HTR-8/SVneo (cell line): ENCODE data around the gene TIAM2.

Source experiments
- DNase-seq: peaks from one replicate; pipeline ENCODE4 v3.0.0; 2011; ENCODE audit warnings: low spot score, mixed read lengths; ENCODE audit not compliant: insufficient read length
- FAIRE-seq: peaks from 2 replicates; lab custom pipeline; 2011; peaks lifted over from hg19 to GRCh38; lab: Jason Lieb, UNC

TIAM2 gene

DNA sequence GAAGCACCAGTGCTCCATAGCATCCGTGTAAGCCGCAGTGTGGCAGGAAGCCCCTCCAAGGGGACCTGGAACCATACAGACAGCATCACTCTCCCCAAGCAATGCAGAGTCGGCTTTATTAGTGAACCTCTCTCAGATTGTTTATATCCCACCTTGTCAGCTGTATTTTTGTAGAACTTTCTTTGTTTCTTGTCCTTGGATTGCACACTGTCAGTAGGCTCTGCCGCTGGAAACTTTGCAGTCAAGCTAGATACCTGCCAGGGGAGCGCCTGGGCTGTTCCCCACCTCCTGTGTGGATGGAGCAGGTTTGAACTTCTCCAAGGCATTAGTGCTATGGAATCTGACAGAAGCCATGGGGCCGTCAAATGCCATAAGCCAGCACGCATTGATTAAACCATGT is 250.1 kb downstream of the TIAM2 start:
- no peak for FAIRE-seq
- DNase-seq, result no peak

DNA sequence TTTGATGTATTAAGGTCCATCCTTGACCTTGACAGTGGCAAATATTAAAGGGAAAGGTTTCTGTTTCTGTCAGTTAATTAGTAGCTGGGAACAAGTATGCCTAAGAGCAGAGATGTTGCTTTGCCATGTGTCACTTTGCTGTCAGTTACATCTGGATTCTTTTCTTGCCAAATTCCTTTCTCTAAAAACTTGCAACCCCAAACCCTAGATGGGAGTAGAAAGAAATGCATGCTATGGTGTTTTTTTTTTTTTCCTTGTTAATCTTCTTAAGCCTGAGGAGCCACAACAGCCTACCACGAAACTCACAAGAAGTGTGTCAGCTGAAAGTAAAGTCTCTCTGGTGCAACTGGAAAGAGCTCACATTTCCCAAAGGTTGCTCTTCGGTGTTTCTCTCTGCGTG is 250.7 kb downstream of the TIAM2 start:
- FAIRE-seq, result no peak
- no peak for DNase-seq

DNA sequence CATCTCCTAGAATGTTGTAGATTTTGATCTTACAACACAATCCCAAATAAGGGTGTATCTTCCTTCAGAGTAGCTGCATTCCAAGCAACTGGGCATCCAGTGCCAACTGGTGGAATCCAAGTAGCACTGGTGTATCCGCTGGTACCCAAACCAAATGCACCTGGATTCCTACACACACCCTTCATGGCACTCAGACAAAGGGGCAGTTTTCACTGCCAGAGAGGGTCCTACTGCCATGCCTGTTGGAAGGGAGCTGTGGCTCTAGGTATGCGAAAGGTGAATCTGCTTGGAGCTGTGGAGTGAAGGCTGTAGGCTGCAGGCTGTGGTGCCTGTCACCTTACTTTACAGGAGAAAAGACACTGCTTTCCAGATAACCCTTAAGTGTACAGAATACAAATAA is 251.7 kb downstream of the TIAM2 start:
- no peak for DNase-seq
- FAIRE-seq, result no peak

DNA sequence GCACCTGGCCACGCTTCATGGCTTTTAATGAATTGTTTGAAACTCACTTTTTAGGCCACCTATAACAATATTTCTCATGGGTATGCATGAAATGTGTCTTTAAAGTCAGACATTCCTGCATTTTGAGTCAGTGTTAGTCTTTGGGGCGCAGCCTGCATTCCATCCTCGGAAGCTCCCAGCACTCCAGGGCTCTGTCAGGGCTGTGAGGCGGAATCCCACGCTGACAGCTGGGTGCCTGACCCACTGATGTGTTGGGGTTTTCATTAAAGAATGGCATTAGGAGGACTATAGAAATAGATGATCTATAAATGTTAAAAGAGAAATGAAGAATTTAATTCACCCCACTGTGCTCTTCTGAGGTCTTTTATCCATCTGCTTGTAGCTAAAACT is 252.5 kb downstream of the TIAM2 start:
- no peak for DNase-seq
- no peak for FAIRE-seq

DNA sequence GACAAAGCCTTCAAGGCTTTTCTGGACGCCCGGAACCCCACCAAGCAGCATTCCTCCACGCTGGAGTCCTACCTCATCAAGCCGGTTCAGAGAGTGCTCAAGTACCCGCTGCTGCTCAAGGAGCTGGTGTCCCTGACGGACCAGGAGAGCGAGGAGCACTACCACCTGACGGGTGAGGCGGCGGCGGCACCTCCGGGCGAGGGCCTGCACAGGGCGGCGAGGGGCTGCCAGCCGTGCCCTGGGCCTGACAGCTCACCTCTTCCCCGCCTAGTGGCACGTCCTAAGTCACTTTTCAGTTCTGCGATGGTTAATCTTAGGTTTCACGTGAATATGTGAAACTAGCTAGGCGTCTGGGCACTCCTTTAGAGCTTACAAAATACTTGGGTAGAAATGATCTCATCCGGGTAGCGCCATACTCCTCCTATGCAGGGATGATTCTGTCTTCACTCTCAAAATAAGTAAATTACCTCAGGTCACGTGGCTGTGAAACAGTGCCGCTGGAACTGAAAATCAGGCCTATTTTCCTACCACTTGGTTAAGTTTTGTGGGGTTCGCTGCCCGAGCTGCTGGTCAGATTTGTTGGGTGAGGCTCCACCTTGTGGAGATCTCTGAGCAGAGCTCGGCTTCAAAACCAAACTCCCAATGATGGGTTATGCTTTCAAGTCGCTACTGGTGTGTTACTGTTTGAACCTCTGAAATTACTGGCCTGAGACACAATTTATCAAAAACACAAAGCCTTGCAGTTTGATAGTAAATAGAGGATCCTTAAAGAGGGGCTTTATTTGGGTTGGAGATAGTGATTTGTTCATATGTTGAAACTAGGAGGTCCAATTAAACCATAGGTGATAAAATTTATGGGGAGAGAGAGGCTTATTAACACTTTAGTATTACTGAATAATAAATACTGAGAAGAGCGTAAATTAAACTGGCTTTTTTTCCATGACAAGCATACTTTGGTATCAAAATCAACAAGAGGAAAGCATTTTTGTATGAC is 253.2 kb downstream of the TIAM2 start:
- FAIRE-seq, result no peak
- DNase-seq, result peak; percentile 51

DNA sequence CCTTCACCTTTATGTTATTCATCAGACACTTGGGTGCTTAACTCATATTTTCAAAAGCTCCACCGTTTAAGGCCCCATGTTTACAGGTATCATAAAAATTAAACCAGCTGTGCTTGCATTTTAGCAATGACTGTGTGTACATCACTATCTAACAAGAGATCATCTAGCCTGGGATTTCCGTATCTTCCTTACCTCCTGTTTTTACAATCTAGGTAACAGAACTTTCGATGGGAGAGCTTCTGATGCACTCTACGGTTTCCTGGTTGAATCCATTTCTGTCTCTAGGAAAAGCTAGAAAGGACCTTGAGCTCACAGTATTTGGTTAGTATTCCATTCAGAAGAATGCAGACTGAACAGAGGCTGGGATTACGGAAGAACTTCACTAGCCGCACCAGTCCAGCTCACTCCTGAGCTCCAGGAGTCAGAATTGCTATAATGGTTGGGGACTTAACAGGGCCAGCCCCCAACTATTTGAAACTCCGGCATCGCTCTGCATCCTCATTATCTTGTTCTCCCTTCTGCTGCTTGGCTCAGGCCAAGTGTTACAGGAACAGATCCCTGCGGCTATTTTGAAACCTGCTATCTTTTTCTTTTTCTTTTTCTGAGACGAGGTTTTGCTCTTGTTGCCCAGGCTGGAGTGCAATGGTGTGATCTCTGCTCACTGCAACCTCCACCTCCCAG is 255.7 kb downstream of the TIAM2 start:
- DNase-seq, result no peak
- FAIRE-seq, result no peak

DNA sequence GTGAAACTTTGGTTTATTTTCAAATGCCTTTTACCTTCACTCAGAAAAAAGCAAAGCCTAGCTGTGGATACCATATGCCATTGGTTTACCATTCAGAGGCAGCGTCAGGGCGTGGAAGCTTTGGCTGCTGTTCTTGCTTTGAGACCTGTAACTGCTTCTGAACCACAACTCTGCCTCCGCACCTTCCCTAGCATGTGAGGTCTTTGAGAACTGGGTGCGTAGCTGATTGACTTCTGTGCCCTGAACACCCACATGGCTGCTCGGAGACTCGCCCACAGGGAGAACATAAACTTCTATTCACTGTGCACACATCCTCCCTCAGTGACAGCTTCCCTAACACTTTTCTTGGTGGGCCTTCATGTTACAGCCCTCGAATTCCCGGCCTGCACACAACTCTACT is 257.5 kb downstream of the TIAM2 start:
- no peak for FAIRE-seq
- no peak for DNase-seq

DNA sequence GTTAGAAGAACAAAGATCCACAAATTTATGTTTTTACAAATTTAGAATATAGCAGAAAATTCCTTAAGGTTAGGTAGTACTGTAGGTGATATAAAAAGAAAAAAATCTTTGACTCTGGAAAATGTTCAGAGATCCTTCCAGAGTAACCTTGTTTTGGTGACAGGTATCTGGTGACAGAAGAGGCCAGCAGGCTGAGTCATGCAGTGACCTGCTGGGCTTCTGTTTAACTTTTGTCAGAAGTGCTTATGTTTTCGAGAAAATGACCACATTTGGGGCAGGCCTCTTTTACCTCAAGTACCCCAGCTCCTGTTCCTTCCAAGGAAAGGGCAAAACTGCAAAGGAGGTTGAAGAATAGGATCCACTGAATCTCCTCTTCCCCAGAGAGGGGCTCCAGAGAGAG is 258.2 kb downstream of the TIAM2 start:
- no peak for DNase-seq
- FAIRE-seq, result no peak

DNA sequence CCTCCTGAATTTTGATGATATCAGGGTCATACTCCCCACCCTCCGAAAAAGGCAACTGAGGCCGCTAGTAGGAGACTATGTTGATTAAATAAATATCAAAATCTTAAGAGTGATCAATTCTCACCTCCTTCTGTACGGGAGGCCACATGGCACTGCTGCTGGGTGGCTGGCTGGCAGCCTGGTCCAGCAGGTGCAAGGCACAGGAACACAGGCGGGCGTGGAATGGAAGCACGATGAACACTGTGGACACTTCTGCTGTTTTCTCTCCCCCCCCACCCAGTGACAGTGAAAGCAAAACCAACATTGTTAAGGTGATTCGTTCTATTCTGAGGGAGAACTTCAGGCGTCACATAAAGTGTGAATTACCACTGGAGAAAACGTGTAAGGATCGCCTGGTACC is 259.0 kb downstream of the TIAM2 start:
- FAIRE-seq (no peak), DNase-seq (no peak)

DNA sequence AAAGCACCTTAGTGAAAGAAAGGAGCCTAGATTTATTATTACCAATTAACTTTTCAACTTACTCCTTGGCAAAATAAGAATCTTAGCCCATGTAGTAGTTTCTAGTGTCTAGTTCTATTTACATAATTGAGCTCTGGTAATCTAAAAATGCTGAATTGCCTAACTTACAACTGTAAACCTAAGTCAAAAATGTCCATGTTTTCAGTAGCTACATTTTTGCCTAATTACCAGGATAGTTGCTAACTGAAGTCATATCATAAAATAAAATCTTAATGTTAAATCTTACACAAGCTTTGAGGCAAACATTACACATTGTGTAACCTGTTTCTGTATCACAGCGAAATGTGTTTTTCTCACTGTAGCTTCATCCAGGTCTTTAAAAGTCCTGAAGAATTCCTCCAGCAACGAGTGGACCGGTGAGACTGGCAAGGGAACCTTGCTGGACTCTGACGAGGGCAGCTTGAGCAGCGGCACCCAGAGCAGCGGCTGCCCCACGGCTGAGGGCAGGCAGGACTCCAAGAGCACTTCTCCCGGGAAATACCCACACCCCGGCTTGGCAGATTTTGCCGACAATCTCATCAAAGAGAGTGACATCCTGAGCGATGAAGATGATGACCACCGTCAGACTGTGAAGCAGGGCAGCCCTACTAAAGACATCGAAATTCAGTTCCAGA is 261.1 kb downstream of the TIAM2 start:
- FAIRE-seq, result no peak
- no peak for DNase-seq

DNA sequence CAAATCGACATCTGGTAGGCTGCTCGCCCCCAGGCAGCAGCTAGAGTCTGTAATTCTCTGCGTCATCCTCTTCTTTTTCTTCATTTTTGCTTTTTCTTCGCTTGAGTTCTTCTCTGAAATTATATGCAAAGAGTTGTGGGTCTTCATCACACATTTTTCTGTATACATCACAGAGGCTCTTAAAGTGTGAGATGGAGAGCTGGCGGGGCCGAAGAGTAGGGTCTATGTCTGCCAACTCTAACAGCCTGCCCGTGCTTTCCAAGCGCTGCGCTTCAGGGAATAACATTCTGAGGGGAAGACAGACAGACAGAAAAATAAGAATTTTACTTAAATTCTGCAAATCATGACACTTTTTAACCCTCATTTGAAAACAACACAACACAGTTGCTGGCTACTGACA is 262.7 kb downstream of the TIAM2 start:
- DNase-seq, result no peak
- FAIRE-seq, result no peak

DNA sequence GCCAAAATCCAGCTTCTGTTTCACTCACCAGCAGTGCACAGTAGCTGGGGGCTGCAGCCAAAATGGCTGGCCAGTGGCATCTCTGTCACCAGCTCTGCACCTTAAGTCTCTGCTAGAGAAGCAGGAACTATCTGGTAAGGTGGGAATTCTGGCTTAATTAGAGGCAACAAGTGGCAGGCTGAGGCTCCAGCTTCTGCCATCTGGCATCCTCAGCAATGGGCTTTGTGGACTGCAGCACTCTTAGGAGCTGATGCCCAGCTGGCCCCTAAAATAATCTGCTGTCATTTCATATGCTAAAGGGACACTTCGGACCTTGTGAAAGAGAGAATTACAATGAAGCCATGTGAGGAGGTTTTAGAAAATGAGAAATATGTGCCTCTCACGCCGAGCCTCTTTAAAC is 264.1 kb downstream of the TIAM2 start:
- DNase-seq (no peak), FAIRE-seq (no peak)

DNA sequence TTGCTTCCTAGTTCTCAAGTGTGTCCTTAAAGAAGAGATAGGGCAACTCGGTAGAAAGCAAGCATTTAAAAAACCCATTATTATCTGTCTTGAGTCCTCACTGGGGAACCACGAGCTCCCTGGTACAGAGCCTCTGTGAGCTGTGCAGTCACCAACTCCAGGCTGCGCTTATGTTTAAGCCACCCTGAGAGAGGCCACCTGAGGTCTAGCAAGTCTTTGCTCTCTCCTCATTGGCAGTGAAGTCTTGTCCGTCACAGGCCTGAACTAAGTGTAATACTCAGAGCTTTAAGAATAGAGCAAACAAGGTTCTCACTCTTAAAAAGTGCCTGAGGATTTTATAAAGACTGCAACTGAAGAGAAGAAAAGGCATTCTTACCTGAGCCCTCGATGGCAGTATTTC is 264.8 kb downstream of the TIAM2 start:
- FAIRE-seq, result no peak
- DNase-seq, result no peak

DNA sequence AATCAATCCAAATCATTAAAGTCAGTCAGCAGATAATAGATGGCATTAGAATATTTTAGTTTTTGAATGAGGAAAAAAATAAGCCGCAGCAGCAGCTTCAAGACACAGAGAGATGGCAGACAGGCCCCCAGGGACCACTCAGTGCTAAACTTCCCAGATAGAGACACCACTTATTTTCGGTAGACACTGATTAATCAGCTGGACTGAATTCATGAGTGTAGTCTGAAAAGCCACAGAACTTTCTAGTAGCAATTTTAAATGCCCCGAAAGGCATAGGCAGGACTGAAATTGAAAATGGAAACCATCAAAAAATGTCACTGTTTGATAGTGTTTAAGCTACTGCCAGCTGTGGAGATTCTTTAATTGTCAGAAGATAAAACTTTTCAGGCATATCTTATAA is 265.6 kb downstream of the TIAM2 start:
- FAIRE-seq (no peak), DNase-seq (no peak)

DNA sequence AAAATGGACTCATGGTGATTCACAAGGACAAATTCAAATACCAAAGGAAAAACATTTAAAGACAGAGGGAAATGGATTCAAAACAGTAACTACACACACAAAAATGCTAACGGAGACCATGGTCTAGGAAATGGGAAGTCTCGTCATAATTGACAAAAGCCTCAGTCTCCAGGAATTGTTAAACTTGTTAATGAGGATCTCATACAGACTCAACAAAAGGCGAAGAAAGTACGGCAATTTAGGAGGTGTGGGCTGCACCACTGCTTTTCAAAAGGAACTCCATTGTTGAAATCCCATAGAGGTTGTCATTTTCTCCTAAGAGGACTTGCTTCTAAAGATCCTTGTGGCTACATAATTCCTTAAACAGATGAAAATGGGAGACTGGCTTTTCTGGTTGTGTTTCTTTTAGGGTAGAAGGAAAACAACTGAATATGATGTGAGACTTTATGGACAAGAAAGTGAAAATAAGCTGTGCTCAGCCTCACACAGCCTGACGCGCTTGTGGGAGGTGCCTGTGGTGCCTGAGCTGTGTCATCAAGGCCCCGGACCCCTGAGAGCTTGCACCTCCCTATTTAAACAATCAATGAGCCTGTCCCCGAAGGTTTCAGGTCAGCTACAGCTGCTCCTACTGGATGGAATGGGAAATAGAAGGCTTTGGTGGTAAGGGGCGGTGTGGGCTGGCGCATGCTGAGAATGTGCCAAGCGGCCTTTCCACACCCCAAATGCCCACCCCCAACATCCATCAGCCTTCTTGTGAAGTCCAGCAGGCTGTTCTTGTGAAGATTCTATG is 266.2 kb downstream of the TIAM2 start:
- FAIRE-seq (no peak), DNase-seq (no peak)

DNA sequence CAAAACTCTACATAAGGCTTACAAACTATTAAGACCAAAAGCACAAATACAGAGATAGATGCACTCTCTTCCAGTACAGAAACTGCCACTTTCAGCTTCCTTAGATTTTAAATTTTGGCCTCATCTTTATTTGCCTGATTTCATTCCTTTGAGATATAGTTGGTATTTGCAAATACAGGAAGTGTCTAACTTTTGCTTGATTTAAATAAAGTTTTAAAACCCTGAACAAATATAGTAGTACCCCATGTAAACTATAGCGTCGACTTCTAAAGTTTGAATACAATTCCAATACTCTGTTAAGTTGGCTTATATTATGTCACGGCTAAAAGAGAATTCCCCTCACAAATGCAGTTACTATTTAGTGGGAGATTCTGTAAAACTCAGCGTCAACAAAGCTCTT is 267.5 kb downstream of the TIAM2 start:
- DNase-seq (no peak), FAIRE-seq (no peak)

DNA sequence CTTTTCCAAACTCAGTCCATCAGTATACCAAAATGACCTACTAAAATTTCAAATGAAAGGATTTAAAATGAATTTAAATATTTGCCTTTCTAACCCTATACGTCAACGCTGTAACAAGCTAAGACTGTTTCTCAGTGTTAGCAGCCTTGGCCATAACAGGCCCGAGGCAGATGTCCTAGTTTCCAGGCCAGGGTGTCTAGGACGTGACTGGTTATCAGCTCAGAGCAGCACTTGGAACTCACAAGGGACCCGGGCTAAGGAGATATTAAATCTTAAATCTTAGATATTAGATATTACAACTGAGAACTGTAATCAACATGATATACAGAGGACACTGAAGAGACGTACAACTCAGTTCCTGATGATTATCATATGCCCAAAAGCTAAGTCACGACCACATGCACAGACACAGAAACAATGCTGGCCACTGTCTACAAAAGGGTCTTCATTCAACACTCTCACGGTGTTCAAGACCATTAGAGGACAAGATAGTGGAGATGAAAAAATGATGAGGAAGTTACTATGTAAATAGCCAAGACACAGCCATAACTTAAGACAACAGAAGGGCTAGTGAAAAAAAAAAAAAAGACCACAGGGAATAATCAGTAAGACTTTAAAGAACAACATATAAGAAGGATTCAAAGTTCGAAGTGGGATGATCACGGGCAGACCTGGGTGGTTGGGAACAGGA is 268.4 kb downstream of the TIAM2 start, which contains the start of gene CLDN20:
TSS of gene CLDN20 (plus strand) at position 641 of the 691 bp plus-strand sequence. CDS start 11,707 bp downstream, outside the sequence.
- FAIRE-seq (no peak), DNase-seq (no peak)

DNA sequence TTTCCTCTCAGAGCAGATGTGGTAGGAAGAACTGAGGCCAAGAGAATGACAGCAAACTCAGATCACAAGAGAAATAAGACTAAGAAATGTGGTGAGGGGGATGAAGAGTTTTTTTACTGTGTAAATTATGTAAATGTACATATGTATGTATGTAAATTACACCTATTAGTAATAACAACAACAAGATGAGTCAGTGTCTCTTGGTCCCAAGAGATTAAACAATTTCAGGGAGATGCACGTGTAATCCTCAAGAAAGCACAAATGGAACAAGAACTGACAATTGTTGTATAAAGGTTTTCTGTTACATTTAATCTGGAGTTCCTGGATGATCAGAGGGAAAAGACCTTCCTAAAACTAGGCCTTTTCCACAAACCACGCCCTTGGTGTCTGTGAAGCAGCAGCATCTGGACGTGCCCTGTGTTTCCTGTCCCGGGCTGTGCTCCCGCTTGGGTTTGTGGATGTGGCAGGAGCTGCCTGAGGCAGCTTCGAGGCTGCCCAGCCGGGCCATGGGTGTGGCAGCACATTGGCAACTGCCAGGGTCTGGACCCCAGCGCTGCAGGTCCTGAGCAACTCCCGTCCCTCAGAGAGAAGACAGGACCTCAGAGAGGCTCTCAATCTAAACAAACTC is 269.7 kb downstream of the TIAM2 start:
- DNase-seq (no peak), FAIRE-seq (no peak)
